ENCODE measurements around the gene FLVCR1.

Gene FLVCR1

GRCh38 chr1:212857992-212858460 is at the start of gene FLVCR1:
Gene FLVCR1, plus strand, starts transcription at chr1:212858275. Its CDS starts 178 bp downstream, at chr1:212858453.
- peak within 1 kb of the TSS; percentile 88 for H3K4me3 ChIP-seq (ENCODE audit: low read depth, low read length)
- DNase-seq (ENCODE audit: low read depth) = peak; percentile 86
- TF ChIP-seq CTCF (IDR thresholded peaks at IDR 0.05; ENCODE audit: low read depth, low read length, missing control alignments) = no peak

- DNase-seq (ENCODE audit: low read depth) = no peak
- TF ChIP-seq CTCF (IDR thresholded peaks at IDR 0.05; ENCODE audit: low read depth, low read length, missing control alignments) = peak; percentile 29
- no peak overlapping the region for H3K4me3 ChIP-seq (ENCODE audit: low read depth, low read length)
Measured at GRCh38 chr1:212814537-212815334, 43.3 kb upstream of the FLVCR1 start.

GRCh38 chr1:212816567-212817278 is 41.4 kb upstream of the FLVCR1 start:
- no peak for DNase-seq (ENCODE audit: low read depth)
- H3K4me3 ChIP-seq (ENCODE audit: low read depth, low read length) = no peak overlapping the region
- no peak for TF ChIP-seq CTCF (IDR thresholded peaks at IDR 0.05; ENCODE audit: low read depth, low read length, missing control alignments)

- no peak overlapping the region; the same call in 1 of the 2 replicates for H3K4me3 ChIP-seq (ENCODE audit: low read depth, low read length)
- peak; percentile 34 for DNase-seq (ENCODE audit: low read depth)
Measured at GRCh38 chr1:212819726-212820125, 38.3 kb upstream of the FLVCR1 start.

GRCh38 chr1:212820969-212821368 is 37.1 kb upstream of the FLVCR1 start:
- no peak overlapping the region for H3K4me3 ChIP-seq (ENCODE audit: low read depth, low read length)
- no peak for DNase-seq (ENCODE audit: low read depth)
- no peak for TF ChIP-seq CTCF (IDR thresholded peaks at IDR 0.05; ENCODE audit: low read depth, low read length, missing control alignments)

More at GRCh38 chr1:212819726-212820125, 38.3 kb upstream of the FLVCR1 start:
- no peak for TF ChIP-seq CTCF (IDR thresholded peaks at IDR 0.05; ENCODE audit: low read depth, low read length, missing control alignments)

- no peak for DNase-seq (ENCODE audit: low read depth)
- no peak for TF ChIP-seq CTCF (IDR thresholded peaks at IDR 0.05; ENCODE audit: low read depth, low read length, missing control alignments)
- H3K4me3 ChIP-seq (ENCODE audit: low read depth, low read length) = no peak overlapping the region
Measured at GRCh38 chr1:212822956-212823355, 35.1 kb upstream of the FLVCR1 start.
